GM23338 (cell line): ENCODE results near the gene KLK6.

ENCODE experiments used
- CREB1 ChIP-seq: fragments of 250-450 bp; sonication (Bioruptor Pico); IDR thresholded peaks from 2 replicates; pipeline ENCODE4 v1.5.0; 2020; ENCODE audit warnings: low read depth, mild to moderate bottlenecking, moderate library complexity
- EZH2 ChIP-seq: fragments of 200-600 bp; sonication (generic); IDR thresholded peaks from one replicate; pipeline ENCODE4 v1.8.0; 2017; ENCODE audit warnings: antibody characterized with exemption, mild to moderate bottlenecking, low read depth; ENCODE audit not compliant: unreplicated experiment
- EZH2phosphoT487 ChIP-seq: fragments of 200-600 bp; sonication (generic); IDR thresholded peaks from one replicate; pipeline ENCODE4 v1.8.1; 2018; ENCODE audit warnings: antibody characterized with exemption; ENCODE audit not compliant: unreplicated experiment
- POLR2AphosphoS5 ChIP-seq: IDR thresholded peaks from 2 replicates; pipeline ENCODE4 v1.6.1; 2016; ENCODE audit warnings: antibody characterized with exemption, low read depth
- ZNF114 ChIP-seq: fragments of 250-450 bp; sonication (Bioruptor Pico); IDR thresholded peaks from 2 replicates; pipeline ENCODE4 v1.5.0; 2020; ENCODE audit warnings: mild to moderate bottlenecking, moderate library complexity
- ZNF331 ChIP-seq: fragments of 250-450 bp; sonication (Bioruptor Pico); IDR thresholded peaks from 2 replicates; pipeline ENCODE4 v1.5.0; 2020; ENCODE audit warnings: low read depth, mild to moderate bottlenecking, moderate library complexity
- TF ChIP-seq, protein P1 (sequence below), 2 experiments: fragments of 200-600 bp in 1 of 2; sonication (generic) in 1 of 2; conservative IDR thresholded peaks; 2 replicates each; pipeline versions ENCODE4 v1.5.1 to v1.6.1; 2016 to 2017; ENCODE audit warnings: antibody characterized with exemption in 2 of 2, low read depth in 2 of 2, mild to moderate bottlenecking in 2 of 2, moderate library complexity in 1 of 2

DNA sequence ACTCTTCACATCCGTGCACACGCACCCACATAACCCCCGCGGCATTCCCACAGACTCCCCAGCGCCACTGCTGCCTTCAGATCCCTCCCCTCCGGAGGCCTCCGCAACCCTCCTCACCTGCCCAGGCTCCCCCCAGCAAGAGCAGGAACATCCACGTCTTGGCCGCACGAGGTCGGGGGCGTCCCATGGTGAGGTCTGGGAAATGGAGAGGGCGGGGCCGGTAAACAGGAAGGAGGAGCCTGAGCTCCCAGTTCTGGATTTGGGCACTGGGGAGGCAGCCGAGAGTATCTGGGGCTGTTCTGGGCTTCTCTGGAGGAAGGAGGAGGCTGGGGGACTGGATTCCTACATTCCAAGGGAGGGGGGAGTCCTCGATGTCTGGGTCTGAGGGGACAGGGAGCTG is 31.6 kb upstream of the KLK6 start:
- TF ChIP-seq, protein P1, sequence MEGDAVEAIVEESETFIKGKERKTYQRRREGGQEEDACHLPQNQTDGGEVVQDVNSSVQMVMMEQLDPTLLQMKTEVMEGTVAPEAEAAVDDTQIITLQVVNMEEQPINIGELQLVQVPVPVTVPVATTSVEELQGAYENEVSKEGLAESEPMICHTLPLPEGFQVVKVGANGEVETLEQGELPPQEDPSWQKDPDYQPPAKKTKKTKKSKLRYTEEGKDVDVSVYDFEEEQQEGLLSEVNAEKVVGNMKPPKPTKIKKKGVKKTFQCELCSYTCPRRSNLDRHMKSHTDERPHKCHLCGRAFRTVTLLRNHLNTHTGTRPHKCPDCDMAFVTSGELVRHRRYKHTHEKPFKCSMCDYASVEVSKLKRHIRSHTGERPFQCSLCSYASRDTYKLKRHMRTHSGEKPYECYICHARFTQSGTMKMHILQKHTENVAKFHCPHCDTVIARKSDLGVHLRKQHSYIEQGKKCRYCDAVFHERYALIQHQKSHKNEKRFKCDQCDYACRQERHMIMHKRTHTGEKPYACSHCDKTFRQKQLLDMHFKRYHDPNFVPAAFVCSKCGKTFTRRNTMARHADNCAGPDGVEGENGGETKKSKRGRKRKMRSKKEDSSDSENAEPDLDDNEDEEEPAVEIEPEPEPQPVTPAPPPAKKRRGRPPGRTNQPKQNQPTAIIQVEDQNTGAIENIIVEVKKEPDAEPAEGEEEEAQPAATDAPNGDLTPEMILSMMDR (conservative IDR thresholded peaks at IDR 0.05; ENCODE audit: low read depth in 2 of 2): peak in 1 of 2 experiments; percentile 40; a peak in 2 of 4 replicates
- no peak for TF ChIP-seq EZH2phosphoT487
- TF ChIP-seq POLR2AphosphoS5: peak; percentile 57
- TF ChIP-seq EZH2: no peak
- no peak for TF ChIP-seq ZNF114 (CRISPR knock-in tag)
- TF ChIP-seq CREB1 (CRISPR knock-in tag): no peak
- no peak for TF ChIP-seq ZNF331 (CRISPR knock-in tag)
